NOMO-1 treated with DMSO at 0.1 percent for 48 hours (cell line): ENCODE measurements around the gene TDP1.

Source experiments
- DNase-seq: peaks from one replicate; lab custom pipeline; 2025; ENCODE audit not compliant: unreplicated experiment; lab: John Stamatoyannopoulos, UW

TDP1 gene

DNA sequence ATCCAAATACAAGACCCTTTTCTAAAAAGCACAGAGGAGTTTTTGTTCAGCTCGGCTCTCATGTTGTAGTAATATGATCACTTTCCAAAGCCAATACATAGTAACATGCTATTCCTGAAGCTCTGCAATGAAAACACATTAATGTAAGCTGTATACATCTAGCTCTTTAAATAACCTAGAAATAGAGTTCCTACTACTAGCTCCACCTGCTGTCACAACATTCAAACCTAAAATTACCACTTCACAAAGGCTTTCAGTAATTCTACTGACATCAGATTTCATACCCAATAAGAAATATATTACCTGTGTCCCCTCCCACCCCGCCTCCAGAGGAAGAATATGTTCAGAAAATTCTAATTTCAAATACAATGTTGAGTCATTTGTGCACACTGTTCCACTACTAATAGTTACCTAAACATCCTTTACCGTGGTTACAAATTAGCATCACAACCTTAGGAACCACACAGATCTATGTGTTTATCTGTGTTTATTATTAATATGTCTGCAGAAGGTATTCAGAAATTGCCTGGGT, 19.0 kb upstream of the TDP1 start:
- no peak for DNase-seq

DNA sequence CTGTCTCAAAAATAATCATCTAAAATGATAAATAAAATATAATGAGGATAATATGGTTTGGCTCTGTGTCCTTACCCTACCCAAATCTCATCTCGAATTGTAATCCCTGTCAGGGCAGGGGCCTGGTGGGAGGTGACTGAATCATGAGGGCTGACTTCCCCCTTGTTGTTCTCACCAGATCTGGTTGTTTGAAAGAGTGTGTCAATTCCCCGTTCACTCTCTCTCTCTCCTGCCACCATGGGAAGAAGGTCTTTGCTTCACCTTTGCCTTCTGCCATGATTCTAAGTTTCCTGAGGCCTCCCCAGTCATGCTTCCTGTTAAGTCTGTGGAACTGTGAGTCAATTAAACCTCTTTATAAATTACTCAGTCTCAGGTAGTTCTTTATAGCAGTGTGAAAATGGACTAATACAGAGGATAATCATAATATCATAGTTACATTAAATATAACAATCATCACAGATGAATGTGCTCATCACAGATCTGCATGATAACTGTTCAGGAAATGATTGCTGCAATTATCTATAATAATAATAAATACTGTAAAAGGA, 13.8 kb upstream of the TDP1 start:
- DNase-seq: no peak

DNA sequence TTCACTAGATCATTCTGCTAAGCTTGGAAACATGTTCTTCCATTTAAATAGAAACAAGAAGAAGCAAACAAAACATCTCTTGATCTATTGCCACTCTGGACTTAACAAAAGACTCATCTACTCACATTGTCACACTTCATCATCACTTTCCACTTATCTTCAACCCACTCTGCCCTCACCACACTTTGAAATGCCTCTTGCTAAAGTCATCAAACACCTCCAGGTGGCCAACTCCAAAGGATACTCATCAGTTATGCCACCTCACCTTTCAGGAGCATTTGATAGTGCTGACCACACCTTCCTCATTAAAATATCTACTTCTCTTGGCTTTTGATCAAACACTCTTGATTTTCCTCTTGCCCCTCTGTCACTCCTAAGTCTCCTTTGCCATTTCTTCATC, 8.4 kb upstream of the TDP1 start:
- no peak for DNase-seq

DNA sequence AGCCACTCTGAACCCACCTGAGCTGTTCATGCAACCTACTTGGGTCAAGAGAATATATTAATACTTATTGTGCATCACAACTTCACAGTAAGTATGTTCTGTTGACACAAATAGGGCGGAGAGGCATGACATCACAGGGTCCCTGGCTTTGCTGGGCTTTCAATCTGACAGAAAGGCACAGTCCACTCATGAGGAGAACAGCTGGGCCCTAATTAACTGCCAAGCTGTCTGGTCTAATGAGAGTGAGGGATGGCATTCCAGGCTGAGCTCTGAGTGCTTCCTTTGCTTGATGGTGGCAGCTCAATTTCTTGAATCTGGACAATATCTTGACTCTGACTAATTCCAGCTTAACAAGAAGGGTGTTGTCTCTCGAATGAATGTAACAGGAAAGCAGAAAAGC, 3.2 kb upstream of the TDP1 start:
- no peak for DNase-seq

DNA sequence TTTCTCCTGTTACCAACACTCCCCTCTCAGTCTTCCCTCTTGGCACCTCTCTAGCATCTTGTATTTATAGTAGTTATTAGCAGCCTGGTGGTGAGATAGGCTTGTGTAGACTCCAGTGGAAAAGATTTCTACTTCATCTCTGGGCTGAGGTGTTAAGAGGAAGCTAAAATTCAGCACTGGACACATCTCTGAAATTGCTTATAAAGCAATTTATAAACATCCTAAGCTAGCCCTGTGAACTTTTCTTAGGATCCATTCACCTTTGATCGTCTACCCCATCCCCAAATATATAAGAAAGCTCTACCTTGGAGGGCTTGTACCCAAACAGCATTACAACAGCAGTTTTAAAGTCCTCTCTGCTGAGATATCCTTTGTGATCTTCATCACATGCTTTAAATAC, 2.1 kb upstream of the TDP1 start:
- DNase-seq: no peak

DNA sequence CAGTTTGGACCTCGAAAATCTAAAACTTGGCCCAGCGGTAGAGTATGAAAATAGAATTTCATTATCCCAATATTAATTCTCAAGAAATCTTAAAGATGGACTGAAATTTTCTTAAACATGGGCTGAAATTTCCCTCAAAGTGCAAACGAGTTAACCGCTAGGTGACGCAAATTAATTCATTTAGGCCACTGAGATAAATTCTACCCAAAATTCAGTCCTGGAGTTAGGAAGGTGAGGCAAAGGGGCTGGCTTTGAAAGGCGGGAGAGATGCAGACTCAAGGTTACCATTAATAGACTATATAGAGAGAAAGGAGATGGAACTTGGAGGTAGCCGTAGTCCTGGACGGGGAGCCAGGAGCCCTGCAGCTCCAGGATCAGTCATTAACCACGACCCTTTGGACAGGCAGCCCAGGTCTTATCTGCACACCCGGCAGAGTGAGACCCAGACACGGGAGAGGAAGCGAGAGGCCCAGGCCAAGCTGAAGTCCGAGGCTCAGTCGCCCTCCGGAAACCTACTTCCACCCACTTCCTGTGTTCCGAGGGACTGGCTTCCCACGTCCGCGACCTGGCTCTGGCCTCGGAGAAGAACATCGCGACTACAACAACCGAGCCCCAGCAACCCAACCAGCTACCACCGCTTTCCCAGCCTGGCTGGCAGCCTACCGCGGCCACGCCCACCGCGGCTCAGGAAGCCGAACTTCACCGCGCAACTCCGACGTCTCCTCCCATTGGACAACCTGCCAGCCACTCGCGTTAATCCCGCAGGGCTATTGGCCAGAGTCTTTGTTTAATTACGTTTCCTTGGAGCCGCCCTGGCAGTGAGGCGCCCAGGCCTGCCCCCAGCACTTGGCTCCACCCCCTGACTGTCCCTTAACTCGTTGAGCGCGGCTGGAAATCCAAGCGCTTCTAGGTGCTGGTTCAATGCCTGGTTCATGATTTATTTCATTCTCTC, 1.4 kb upstream of the TDP1 start, which contains the start of gene EFCAB11:
TSS of gene EFCAB11 (minus strand) at position 661 of the 952 bp plus-strand sequence. CDS start at position 591, 70 bp downstream.
- peak; percentile 99 for DNase-seq

DNA sequence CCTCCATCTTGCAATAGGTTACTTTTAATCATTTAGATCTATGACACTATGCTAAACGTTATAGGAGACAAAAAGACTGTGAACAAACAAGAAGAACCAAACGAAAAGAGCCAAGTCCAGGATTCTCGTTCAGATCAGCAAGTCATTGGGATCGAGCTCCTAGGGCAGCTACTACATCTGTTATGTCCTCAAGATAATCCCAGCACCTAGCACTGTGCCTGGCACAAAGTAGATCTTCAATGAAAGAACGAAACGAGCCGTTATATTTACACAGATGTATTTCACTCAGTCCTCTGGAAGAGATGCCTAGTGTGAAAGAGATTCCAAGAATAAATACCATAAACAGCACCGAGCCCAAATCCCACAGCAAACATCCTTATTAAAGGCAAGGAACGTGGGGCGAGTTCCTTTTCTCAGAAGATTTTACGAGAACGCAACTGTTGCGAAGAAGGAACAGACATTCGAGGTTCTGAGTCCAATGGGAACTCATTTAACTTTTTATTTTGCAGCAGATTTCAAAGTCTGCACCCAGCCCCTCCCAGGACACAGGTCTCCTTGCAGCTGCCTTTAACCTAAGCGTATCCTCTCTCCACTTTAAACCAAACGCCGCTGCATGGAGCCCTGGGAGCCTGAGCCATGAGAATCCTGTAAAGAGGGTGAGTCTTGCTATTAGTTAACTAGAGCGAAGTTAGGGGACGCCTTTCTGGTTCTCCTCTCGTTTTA, 544 bp upstream of the TDP1 start:
- no peak for DNase-seq

DNA sequence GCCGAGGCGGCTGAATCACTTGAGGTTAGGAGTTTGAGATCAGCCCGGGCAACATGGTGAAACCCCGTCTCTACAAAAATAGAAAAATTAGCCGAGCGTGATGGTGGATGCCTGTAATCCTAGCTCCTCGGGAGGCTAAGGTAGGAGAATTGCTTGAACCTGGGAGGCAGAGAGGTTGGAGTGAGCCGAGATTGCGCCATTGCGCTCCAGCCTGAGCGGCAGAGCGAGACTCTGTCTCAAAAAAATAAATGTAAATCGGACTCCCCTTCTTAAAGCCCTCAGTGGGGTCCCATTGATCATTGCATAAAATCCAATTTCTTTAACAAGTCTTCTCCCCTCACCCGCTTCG, 908 bp downstream of the TDP1 start:
- DNase-seq: no peak

DNA sequence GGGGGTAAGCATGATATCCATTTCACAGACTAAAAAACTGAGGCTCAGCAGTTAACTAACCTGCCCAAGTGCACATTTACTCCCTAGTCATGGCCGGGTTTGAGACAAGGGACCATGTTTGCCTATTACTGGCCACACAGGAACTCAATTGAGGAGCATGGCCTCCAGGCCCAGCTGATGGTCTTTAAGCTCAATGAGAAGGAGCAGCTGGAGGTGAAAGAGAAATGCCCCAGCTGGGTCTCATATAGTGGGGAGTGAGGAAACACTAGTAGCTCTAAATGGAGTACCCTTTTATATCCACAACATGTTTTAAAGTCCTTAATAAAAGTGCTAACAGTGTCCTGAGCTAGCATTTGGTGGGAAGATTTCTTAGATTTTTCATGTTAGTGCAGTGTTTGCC, 1.6 kb downstream of the TDP1 start:
- no peak for DNase-seq

DNA sequence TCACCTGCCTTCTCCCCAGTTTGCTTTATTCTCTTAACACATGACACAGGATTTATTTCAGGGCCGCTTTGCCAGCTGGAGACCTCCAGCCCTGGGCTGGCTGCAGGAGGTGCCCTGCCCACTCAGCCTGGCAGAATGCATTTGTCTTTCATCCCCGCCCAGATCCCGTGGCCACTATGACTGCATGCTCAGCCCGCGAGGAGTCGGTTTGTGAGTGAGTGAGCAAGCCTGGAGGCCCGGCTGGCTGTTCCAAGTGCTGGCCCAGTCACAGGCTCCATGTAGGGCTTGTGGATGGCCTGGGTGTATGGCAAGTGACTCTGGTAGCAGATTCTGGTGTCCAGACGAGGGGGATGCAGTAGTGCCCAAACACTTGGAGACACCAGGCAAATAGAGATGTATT, 2.1 kb downstream of the TDP1 start:
- DNase-seq: no peak

DNA sequence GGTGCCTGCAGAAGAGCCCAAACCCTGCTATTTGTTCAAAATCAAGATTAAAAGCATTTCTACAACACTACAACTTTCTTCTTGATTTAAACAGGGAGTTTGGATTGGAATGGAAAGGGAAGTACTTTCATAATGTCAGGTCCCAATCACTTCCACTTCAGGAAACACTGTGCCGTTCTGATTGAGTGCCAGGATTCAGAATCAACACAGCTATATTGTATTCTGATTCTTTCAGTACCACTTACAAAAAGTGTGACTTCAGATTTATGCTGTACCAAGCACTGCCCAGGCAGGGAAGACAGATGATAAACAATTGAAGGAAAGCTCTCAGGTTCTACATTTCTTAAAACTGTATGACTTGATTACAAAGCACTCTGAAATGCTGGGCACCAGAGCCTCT, 3.2 kb downstream of the TDP1 start:
- no peak for DNase-seq

DNA sequence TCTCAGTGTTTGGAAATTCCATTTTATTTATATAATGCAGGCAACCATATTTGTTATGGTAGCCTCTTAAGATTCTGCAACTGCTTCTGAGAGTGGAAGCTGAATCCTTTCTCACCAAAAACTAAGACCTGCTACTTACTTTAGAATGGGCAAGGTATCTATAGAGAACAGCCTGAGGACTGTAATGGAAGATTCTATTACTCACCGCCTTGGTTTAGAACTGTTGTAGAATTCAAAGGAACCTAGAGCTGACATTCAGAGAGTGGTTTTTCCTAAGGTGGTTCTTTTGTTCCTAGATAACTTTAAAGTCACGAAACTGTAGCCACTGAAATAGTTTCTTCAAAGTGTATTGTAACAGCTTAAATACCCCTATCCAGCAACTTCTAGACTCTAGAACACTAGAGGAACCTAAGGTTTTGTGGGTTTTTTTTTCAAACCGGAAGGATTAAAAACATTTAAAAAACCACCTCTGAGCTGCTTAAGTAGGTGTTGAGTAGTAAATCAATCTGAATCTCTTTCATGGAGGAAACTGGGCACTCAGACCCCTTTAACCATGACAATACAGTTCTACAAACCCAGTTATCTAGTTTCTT, 4.2 kb downstream of the TDP1 start:
- DNase-seq: peak; percentile 20

DNA sequence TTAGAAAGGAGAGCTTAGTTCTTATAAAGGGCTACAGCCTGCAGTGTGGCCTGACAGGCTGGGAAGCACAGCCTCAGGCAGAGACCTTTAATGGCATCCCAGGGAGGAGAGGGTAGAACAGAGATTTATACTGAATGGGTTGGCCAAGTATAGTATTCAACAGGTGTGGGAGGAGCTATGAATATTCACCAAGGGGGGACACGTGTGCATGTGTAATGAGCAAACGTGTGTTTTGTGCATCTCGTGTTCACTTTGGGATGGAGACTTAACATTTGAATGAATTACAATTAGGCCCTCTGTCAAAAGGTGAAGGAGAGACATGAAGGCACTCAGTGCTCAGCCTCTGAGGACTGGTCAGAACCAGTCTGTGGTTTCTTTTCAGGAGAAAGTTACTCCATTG, 5.2 kb downstream of the TDP1 start:
- DNase-seq: no peak

DNA sequence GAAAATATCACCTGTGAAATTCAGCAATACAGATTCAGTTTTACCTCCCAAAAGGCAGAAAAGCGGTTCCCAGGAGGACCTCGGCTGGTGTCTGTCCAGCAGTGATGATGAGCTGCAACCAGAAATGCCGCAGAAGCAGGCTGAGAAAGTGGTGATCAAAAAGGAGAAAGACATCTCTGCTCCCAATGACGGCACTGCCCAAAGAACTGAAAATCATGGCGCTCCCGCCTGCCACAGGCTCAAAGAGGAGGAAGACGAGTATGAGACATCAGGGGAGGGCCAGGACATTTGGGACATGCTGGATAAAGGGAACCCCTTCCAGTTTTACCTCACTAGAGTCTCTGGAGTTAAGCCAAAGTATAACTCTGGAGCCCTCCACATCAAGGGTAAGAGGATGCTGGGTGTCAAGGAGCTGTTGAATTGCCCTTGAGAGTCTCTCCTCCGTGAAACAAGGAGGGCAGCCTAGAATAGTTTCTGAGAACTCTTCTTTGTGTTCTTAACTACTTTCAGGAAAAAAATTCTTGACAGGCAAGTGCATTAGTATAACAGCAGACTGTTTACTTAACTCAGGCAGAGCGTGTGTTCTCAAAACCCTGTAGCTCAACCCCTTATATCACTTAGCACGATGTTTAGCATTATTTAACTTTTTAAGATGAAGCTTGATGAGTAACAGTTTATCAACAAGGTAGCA, 7.7 kb downstream of the TDP1 start:
- DNase-seq: no peak

DNA sequence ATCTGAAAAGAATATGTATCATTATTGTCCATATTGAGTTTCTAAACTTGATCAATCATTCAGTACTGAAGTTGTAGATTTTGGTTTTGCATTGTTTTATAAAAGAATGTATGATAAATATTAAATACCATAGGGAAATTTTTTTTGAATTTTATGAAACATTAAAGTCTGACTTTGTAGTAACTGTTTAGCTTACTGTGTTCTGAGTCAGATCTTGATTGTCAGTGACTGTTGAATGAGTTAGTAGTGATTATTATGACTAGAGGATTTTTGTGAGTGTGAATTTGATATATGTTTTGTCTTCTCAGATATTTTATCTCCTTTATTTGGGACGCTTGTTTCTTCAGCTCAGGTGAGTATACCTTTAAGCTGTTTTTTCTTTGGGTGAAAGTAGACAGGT, 10.1 kb downstream of the TDP1 start:
- DNase-seq: no peak

DNA sequence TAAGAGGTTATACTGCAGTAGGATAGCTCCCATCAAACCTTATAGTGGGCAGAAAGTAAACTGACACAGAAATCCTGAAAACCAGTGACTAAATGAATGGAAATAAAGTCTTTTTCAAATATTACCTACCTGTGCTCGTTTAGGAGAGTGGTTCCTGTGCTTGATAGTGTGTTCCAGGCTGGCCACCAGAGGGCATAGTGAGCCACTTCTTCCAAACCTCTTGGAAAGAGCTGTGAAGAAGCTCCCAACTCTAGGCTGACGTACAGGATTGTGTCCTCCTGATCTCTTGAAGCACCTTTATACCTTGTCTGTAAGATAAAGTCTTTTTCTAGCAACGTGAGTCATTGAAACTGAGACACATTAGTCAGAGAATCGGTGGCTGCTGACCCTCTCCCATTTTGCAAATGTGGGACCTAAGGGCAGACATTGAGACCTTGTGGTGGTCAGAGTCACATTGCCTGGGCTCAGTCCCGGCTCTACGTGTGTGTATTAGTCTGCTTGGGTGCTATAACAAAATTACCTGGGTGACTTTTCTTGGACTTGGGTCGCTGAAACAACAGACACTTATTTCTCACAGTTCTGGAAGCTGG, 17.6 kb downstream of the TDP1 start:
- peak; percentile 55 for DNase-seq

DNA sequence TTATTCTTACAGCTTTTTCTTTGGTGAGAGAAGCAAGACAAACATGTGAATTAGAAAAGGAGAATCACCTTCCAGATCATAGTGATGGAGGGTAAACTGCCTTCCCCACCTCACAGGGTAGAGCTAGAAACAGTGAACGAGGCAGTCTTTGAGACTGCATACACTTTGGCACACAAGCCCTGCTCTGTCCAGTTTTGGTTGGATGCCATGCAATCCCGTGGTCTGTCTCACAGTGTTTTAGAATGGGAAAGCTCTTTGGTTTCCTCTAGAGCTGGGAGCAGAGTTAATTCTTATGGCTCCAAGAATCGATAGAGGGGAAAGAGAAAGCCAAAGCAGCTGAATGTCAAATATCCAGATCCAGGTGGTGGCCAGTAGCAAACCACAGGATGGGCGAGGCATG, 21.9 kb downstream of the TDP1 start:
- DNase-seq: no peak

DNA sequence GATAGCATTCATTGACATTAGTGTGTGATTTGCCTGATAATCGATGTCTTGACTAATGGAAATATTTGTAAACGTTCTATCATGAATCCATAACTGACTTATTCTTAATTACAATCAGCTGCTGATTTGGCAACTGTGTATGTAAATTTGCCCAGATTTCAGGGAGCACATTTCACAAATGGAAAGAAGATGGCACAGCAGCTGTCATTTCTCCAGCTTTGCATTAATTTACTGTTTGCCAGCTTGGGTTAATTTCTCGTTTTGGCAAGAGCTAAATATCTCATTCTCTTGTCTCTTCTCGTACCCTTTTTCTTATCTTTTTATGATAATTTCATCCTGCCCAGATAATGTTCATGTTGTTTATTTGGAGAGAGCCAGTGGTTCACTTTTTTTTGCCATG, 22.9 kb downstream of the TDP1 start:
- DNase-seq: no peak

DNA sequence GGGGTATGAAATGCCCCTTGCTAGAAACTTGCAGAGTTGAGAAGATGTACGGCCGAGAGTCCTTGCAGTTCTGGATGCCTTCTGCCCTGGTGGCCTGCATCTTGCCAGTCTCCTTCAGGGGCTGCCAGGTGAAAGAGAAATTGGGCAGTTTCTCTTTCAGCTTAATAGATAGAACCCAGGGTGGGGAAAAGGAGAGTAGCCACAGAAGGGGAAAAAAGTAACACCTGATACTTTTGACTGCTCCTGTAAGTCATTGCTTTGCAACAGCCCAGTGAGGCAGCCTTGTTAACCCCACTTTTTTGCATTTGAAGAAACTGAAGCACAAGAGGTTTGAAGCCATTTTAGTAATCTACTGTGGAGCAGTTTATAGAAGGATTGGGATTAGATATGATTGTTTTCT, 27.6 kb downstream of the TDP1 start:
- no peak for DNase-seq

DNA sequence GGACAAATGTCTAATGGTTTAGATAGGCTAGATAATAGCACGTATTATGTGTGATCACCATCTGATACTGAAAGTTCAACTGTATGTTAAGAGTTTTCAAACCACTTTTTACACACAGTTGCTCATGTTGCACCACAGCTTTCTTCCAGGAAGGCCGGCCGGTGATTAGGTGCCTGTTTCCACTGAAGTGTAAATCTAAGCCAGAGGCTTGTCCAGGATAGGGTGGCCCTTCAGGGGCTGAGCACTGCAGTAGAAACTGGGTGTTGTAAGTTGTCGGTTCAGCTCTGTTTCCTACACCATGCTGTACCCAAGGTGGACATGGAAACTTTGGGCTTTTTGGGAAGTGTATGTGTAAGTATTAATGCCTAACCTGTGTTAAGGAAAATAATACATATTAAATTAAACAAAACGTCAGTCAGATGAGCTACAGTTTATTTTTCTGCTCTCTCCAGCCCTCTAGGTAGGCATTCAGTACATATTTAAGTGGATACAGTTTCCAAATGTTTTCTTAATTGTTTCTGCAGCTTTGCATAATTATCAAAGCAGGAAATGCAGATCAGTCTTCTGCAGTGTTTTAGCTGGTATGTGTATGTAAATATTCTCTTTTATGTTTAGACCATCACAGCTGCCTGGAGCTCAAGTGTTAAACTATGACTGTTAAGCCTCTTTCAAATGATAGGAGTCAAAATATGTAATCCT, 30.9 kb downstream of the TDP1 start:
- no peak for DNase-seq
